Testis (tissue), 2 donors: ENCODE results near the gene GCNT4.

Source experiments
- CTCF ChIP-seq, 3 experiments: fragments of 450-650 bp in 2 of 3; fragments of 200-600 bp in 1 of 3; sonication (generic) in 1 of 3; IDR thresholded peaks; one replicate each; pipeline ENCODE4 v1.5.1; 2016 to 2019; ENCODE audit warnings: antibody characterized with exemption in 3 of 3, mild to moderate bottlenecking in 2 of 3, moderate library complexity in 1 of 3
- POLR2A ChIP-seq: fragments of 450-650 bp; IDR thresholded peaks from one replicate; pipeline ENCODE4 v1.6.1; 2017; ENCODE audit warnings: antibody characterized with exemption, mild to moderate bottlenecking, moderate library complexity

- no peak for TF ChIP-seq POLR2A
- no peak for TF ChIP-seq CTCF (IDR thresholded peaks at IDR 0.05)
Observed at GRCh38 chr5:75051217-75051751, 1.1 kb downstream of the GCNT4 start.
